ENCODE results near the gene CTTN.

Gene CTTN

GRCh38 chr11:70473873-70474690 is 75.8 kb downstream of the CTTN start:
- no peak for FAIRE-seq
- no peak for DNase-seq (ENCODE audit: low spot score)

- FAIRE-seq: no peak
- DNase-seq (ENCODE audit: low spot score): no peak
Observed at GRCh38 chr11:70474710-70475109, 76.4 kb downstream of the CTTN start.

GRCh38 chr11:70476669-70477068 is 78.3 kb downstream of the CTTN start:
- no peak for DNase-seq (ENCODE audit: low spot score)
- FAIRE-seq: no peak

GRCh38 chr11:70477176-70477575 is 78.8 kb downstream of the CTTN start:
- FAIRE-seq (no peak), DNase-seq (ENCODE audit: low spot score) (no peak)

- DNase-seq (ENCODE audit: low spot score) (no peak), FAIRE-seq (no peak)
Observed at GRCh38 chr11:70477609-70478008, 79.3 kb downstream of the CTTN start.

- FAIRE-seq (no peak), DNase-seq (ENCODE audit: low spot score) (no peak)
Observed at GRCh38 chr11:70478166-70478890, 80.0 kb downstream of the CTTN start.

- no peak for FAIRE-seq
- no peak for DNase-seq (ENCODE audit: low spot score)
Observed at GRCh38 chr11:70480711-70481110, 82.4 kb downstream of the CTTN start.

- peak; percentile 94 for DNase-seq (ENCODE audit: low spot score)
Observed at GRCh38 chr11:70481625-70482528, 83.5 kb downstream of the CTTN start.

GRCh38 chr11:70482529-70482917 is 84.2 kb downstream of the CTTN start:
- no peak for DNase-seq (ENCODE audit: low spot score)
- FAIRE-seq: no peak

More at GRCh38 chr11:70481625-70482528, 83.5 kb downstream of the CTTN start:
- FAIRE-seq: peak; percentile 95

GRCh38 chr11:70483077-70483861 is 84.9 kb downstream of the CTTN start:
- FAIRE-seq (peak; percentile 96), DNase-seq (ENCODE audit: low spot score) (peak; percentile 92)

- FAIRE-seq: no peak
- no peak for DNase-seq (ENCODE audit: low spot score)
Observed at GRCh38 chr11:70483917-70484316, 85.6 kb downstream of the CTTN start.

- DNase-seq (ENCODE audit: low spot score) (no peak), FAIRE-seq (no peak)
Observed at GRCh38 chr11:70485326-70486025, 87.1 kb downstream of the CTTN start.

GRCh38 chr11:70486026-70486415 is 87.7 kb downstream of the CTTN start:
- DNase-seq (ENCODE audit: low spot score) (no peak), FAIRE-seq (no peak)

Data from RCC 7860 (cell line).